Retinal pigment epithelial cell (primary cell): ENCODE data around the gene PPP1R1A.

Source experiments
- DNase-seq: peaks from one replicate; pipeline ENCODE4 v3.0.0-alpha.2; 2010; ENCODE audit warnings: low read depth
- H3K4me3 ChIP-seq: 2 replicates; pipeline ENCODE4 v1.5.1; 2011; ENCODE audit warnings: mild to moderate bottlenecking, low read length, control low read depth, moderate library complexity
- TF ChIP-seq, protein P1 (sequence below): conservative IDR thresholded peaks from 2 replicates; pipeline ENCODE4 v1.5.1; 2011; ENCODE audit warnings: low read depth, low read length, control low read depth, inconsistent platforms

Gene PPP1R1A

DNA sequence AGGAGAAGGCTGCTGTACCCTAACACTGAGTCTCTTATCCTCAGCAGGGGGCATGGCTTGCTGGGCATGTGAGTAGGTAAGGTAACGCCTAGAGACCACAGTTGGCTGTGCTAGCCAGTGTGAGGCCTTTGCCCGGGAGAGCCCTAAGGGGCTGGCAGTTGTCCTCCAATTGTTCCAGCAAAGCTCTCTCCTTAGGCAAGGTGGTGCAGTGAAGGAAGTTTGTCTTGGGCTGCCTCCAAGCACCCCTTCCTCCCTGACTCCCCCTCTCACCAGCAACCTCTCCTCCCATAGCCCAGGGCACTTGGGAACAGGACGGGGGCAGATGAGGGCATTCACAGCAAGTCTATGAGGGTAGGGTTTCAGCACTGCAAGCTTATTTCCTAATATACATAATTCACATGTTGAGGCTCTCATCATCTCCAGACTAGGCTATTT is 23.3 kb upstream of the PPP1R1A start:
- TF ChIP-seq, protein P1, sequence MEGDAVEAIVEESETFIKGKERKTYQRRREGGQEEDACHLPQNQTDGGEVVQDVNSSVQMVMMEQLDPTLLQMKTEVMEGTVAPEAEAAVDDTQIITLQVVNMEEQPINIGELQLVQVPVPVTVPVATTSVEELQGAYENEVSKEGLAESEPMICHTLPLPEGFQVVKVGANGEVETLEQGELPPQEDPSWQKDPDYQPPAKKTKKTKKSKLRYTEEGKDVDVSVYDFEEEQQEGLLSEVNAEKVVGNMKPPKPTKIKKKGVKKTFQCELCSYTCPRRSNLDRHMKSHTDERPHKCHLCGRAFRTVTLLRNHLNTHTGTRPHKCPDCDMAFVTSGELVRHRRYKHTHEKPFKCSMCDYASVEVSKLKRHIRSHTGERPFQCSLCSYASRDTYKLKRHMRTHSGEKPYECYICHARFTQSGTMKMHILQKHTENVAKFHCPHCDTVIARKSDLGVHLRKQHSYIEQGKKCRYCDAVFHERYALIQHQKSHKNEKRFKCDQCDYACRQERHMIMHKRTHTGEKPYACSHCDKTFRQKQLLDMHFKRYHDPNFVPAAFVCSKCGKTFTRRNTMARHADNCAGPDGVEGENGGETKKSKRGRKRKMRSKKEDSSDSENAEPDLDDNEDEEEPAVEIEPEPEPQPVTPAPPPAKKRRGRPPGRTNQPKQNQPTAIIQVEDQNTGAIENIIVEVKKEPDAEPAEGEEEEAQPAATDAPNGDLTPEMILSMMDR = no peak
- DNase-seq = no peak
- H3K4me3 ChIP-seq = no peak overlapping the region

DNA sequence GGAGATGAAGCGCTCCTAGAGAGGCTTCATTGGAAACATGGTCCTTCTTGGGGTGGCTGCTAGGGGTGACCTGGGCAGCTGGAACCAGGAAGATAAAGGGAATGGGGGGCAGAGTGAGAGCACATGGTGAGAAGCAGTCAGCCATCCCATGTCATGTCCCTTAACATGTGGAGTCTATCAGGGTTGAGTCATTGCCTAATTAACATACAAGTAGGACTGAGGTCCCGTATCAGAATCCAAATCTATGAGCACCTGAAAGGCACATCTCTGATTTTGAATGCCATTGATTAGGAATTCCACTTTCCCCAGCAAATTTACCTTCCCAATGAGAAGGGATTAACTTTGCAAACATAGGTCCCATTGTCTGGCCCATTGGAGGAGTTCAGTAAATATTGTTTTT is 20.3 kb upstream of the PPP1R1A start:
- no peak overlapping the region for H3K4me3 ChIP-seq
- TF ChIP-seq, protein P1 = no peak
- DNase-seq = no peak

DNA sequence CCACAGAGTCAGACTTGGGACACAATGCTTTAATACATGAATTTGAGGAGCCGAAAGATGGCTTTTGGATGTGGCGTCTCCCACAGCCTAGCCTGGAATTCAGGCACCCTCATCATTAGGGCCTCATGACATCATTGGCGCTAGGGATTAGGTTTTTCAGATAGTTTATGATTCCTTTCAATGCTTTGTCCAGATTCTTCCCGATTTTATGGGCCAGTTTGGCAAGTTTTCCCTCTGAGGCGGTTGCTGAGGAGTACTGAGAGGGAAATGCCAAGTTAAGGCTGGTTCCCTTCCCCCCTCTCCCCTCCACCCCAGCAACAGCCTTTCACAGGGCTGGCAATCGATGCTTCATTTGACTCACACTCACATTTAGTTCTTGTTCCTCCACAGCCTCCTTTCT is 19.7 kb upstream of the PPP1R1A start:
- DNase-seq = no peak
- TF ChIP-seq, protein P1 = no peak
- no peak overlapping the region for H3K4me3 ChIP-seq

DNA sequence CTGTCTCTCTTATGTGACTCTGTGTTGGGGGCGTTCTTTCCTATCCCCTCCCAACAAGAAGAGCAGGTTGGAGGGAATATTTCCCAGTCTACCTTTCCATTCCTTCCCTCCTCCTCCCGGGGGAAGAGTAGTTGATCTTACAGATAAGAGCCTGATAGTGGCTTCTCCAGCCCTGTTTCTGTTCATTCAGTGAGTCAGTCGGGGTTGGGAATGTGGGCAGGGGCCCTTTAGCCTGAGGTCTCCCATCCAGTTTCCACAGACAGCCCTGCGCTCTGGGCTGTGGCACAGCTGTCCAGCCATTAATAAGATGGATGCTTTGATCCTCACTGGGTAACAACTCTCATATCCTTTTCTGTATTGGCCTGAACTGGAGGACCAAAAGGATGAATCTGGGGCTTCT is 18.1 kb upstream of the PPP1R1A start:
- no peak overlapping the region for H3K4me3 ChIP-seq
- DNase-seq = no peak
- TF ChIP-seq, protein P1 = no peak

DNA sequence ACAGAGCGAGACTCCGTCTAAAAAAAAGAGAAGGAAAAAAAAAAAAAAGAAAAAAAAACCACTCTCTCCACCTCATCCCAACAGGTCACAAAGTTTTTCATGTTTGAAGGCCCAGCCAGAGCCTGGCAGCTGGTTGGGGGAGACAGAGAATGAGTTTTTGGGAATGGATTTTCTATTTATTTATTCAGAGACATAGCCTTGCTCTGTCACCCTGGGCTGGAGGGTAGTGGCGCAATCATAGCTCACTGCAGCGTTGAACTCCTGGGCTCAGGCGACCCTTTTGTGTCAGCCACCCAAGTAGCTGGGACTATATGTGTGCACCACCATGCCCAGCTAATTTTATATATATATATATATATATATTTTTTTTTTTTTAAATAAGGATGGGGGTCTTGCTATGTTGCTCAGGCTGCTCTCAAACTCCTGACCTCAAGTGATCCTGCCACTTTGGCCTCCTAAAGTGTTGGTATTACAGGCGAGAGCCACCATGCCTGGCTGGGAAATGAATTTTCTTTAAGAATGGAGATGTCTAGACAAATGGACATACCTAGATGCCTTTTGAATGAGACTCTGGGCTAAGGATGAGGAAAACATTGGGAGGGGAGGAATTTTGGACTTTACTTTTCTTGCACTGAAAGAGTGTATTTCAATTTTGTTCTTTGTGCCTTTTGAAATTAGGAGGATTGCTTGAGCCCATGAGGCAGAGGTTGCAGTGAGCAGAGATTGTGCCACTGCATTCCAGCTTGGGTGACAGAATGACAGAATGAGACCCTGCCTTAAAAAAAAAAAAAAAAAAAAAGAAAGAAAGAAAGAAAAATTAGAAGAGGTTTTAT is 16.9 kb upstream of the PPP1R1A start:
- TF ChIP-seq, protein P1 = no peak
- H3K4me3 ChIP-seq = no peak overlapping the region
- no peak for DNase-seq

DNA sequence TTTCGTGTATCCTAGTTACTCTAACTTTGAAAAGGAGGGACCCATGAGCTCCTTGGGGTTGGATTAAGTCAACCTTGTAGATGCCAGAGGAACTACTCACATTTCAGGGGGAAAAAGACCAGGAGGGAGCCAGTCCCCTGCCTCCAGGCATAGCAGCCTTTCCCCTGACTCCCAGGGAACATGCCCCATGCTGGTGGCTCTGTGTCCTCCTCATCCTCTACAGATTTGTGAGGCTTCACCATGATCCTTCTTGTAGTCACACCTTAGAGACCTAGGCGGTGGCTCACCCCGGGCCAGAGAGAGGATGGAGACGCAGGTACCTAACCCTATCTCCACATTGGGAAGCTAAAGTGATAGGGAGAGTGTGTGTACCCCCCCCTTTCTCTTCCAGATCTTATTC is 16.0 kb upstream of the PPP1R1A start:
- TF ChIP-seq, protein P1 = no peak
- no peak for DNase-seq
- no peak overlapping the region for H3K4me3 ChIP-seq

DNA sequence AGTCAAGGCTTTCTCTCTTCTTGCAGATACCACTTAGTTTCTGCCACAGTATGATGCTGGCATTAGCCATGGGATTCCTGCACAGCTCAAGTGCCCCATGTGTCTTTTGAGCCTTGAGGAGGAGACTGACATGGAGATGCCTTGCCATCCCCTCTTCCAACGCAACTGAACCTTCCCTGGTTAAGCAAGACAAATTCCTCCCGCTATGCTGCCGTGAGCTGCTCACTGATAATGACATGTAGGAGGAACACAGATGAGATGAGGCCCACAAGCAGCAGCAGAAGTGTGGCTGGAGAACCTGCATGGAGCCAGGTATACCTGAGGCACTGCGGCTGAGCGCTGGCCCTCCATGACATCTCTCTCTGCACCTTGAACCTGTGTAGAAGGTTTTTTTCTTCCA is 15.4 kb upstream of the PPP1R1A start:
- TF ChIP-seq, protein P1 = no peak
- DNase-seq = no peak
- no peak overlapping the region for H3K4me3 ChIP-seq
